Lower lobe of right lung (tissue), 2 donors: ENCODE measurements around the gene LTB4R. TPM values are rescaled to one million over a fixed set of nuclear protein-coding genes. Genes with fewer than 3 reads are reported as not detected.
A peak's percentile ranks its signal among the peaks of the same experiment; 100 is the strongest.

ENCODE experiments used
- ATAC-seq, 2 donors: fragments of 200-7000 bp; cut with Tn5 transposase; one replicate each; pipeline ENCODE4 v1.9.1; 2020 to 2022; ENCODE audit warnings: mild to moderate bottlenecking in 2 of 2, moderate library complexity in 2 of 2
- DNase-seq: peaks from one replicate; pipeline ENCODE4 v3.0.0-alpha.2; 2020
- H3K27ac ChIP-seq: fragments of 200-600 bp; one replicate; pipeline ENCODE4 v1.8.0; 2022
- H3K27me3 ChIP-seq: fragments of 200-600 bp; one replicate; pipeline ENCODE4 v1.8.0; 2022; ENCODE audit warnings: low read depth
- H3K36me3 ChIP-seq: fragments of 200-600 bp; one replicate; pipeline ENCODE4 v1.8.0; 2022; ENCODE audit warnings: mild to moderate bottlenecking
- H3K4me1 ChIP-seq: fragments of 200-600 bp; one replicate; pipeline ENCODE4 v1.8.0; 2022
- H3K4me3 ChIP-seq: fragments of 200-600 bp; one replicate; pipeline ENCODE4 v1.8.0; 2022; ENCODE audit warnings: mild to moderate bottlenecking
- H3K9me3 ChIP-seq: fragments of 200-600 bp; one replicate; pipeline ENCODE4 v1.8.0; 2022
- intact Hi-C: fragments of 100-400 bp; cut with DNase I; formaldehyde crosslinking; loops from one replicate; pipeline ENCODE4 v1.11.0; 2022
- total RNA-seq: library from RNA; stranded (reverse); fragmentation: NEBNext Ultra II Directional; extraction: Animal tissue kit (Norgen Biotek cat#: 25700); gene quantifications from one replicate; pipeline ENCODE4 v1.2.1, GENCODE V29; 2021
- TF ChIP-seq, protein P1 (sequence below): fragments of 200-600 bp; IDR thresholded peaks from one replicate; pipeline ENCODE4 v1.8.0; 2022; ENCODE audit warnings: antibody characterized with exemption, mild to moderate bottlenecking
- donor health status: DM: no; HTN: yes; CAD: no; lungs with severe emphysema.

LTB4R gene
- total RNA-seq, 1 donor from 2014 or later, result 14.1 TPM

DNA sequence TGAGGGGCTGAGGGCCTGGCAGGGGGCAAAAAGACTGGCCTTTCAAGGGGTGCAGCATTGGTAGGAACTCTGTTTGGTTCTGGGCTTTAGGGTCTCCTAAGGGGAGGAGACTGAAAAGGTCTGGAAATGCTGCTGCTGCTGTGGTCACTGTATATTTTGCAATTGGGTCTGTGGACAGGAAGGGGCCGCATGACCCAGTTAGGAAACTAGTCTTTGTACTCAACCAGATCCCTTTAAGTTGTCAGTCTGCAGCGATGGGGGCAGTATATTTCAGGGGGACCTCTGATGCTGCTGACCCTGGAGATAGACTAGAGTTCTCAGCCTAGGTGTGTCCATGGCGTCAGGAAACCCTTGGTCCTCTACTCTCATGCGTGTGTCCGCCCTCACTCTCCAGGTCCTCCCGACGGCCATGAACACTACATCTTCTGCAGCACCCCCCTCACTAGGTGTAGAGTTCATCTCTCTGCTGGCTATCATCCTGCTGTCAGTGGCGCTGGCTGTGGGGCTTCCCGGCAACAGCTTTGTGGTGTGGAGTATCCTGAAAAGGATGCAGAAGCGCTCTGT is 4.0 kb downstream of the LTB4R start:
- no peak for ATAC-seq
- Histone ChIP-seq H3K27me3 (no peaks in the 10 kb centered on the region), H3K4me3 (peak overlapping the region; percentile 19), H3K9me3 (no peaks in the 10 kb centered on the region), H3K4me1 (peaks cover 70% of the 10 kb centered on the region), H3K27ac (peak overlapping the region; percentile 92), H3K36me3 (no peaks in the 10 kb centered on the region)
- intact Hi-C loops, result no loop called here
- DNase-seq, result no peak
- TF ChIP-seq, protein P1, sequence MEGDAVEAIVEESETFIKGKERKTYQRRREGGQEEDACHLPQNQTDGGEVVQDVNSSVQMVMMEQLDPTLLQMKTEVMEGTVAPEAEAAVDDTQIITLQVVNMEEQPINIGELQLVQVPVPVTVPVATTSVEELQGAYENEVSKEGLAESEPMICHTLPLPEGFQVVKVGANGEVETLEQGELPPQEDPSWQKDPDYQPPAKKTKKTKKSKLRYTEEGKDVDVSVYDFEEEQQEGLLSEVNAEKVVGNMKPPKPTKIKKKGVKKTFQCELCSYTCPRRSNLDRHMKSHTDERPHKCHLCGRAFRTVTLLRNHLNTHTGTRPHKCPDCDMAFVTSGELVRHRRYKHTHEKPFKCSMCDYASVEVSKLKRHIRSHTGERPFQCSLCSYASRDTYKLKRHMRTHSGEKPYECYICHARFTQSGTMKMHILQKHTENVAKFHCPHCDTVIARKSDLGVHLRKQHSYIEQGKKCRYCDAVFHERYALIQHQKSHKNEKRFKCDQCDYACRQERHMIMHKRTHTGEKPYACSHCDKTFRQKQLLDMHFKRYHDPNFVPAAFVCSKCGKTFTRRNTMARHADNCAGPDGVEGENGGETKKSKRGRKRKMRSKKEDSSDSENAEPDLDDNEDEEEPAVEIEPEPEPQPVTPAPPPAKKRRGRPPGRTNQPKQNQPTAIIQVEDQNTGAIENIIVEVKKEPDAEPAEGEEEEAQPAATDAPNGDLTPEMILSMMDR, result no peak

DNA sequence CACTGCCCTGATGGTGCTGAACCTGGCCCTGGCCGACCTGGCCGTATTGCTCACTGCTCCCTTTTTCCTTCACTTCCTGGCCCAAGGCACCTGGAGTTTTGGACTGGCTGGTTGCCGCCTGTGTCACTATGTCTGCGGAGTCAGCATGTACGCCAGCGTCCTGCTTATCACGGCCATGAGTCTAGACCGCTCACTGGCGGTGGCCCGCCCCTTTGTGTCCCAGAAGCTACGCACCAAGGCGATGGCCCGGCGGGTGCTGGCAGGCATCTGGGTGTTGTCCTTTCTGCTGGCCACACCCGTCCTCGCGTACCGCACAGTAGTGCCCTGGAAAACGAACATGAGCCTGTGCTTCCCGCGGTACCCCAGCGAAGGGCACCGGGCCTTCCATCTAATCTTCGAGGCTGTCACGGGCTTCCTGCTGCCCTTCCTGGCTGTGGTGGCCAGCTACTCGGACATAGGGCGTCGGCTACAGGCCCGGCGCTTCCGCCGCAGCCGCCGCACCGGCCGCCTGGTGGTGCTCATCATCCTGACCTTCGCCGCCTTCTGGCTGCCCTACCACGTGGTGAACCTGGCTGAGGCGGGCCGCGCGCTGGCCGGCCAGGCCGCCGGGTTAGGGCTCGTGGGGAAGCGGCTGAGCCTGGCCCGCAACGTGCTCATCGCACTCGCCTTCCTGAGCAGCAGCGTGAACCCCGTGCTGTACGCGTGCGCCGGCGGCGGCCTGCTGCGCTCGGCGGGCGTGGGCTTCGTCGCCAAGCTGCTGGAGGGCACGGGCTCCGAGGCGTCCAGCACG is 4.7 kb downstream of the LTB4R start:
- no peaks in the 10 kb centered on the region for H3K36me3 ChIP-seq
- ATAC-seq (peak; percentile 38 to 56), DNase-seq (peak; percentile 71)
- intact Hi-C loops, result no loop called here
- TF ChIP-seq, protein P1, result peak; percentile 38
- H3K4me1 ChIP-seq, result peaks cover 64% of the 10 kb centered on the region
- H3K27ac ChIP-seq, result peak overlapping the region; percentile 92
- peak overlapping the region; percentile 19 for H3K4me3 ChIP-seq
- no peaks in the 10 kb centered on the region for H3K27me3 ChIP-seq
- H3K9me3 ChIP-seq, result no peaks in the 10 kb centered on the region

DNA sequence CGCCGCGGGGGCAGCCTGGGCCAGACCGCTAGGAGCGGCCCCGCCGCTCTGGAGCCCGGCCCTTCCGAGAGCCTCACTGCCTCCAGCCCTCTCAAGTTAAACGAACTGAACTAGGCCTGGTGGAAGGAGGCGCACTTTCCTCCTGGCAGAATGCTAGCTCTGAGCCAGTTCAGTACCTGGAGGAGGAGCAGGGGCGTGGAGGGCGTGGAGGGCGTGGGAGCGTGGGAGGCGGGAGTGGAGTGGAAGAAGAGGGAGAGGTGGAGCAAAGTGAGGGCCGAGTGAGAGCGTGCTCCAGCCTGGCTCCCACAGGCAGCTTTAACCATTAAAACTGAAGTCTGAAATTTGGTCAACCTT is 5.3 kb downstream of the LTB4R start:
- TF ChIP-seq, protein P1, result no peak
- no peak for DNase-seq
- intact Hi-C loops, result no loop called here
- peaks cover 2% of the 10 kb centered on the region for H3K36me3 ChIP-seq
- no peaks in the 10 kb centered on the region for H3K27me3 ChIP-seq
- peak overlapping the region; percentile 19 for H3K4me3 ChIP-seq
- no peaks in the 10 kb centered on the region for H3K9me3 ChIP-seq
- H3K4me1 ChIP-seq, result peaks cover 58% of the 10 kb centered on the region
- H3K27ac ChIP-seq, result peak overlapping the region; percentile 92
- ATAC-seq, result peak; percentile 1 to 4

DNA sequence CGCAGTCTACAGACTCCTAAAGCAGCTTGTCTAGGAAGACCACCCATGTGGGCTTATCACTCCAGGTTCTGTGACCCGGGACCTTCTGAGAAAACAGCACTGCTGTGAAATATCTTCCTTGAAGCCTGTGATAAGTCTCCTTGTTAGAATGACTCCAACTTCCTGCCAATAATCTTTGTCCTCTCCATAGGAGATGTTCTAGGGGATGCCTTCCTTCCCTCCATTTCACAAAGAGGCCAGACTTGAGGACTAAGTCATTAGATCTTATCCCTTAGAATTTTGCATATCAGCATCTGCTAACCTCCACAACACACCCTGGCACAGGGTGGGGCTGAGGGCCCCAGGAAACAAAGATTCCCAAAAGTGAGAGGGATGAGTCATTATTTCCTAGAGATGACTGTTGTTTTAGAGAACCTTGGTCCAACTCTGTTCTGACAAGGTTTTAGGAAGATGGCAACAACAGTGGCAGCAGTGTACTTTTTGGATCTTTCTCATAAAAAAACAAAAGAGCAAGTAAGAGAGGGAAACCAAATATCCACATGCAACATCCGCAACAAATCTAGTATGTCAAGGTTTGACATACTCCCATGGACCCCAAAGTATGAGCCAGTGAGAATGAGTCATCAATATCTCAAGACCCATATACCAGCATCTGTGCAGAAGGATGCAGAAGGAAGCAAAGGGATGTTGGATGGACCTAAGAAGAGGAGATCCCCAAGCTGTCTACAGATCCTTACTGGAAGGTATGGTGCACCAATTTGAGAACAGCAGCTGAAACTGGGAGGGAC is 6.0 kb downstream of the LTB4R start:
- ATAC-seq, result no peak
- intact Hi-C loops, result no loop called here

More for the DNA sequence above, 6.0 kb downstream of the LTB4R start:
- TF ChIP-seq, protein P1, result no peak
- Histone ChIP-seq H3K27ac (no peak overlapping the region), H3K4me3 (no peak overlapping the region), H3K9me3 (no peaks in the 10 kb centered on the region), H3K27me3 (no peaks in the 10 kb centered on the region), H3K4me1 (peaks cover 51% of the 10 kb centered on the region), H3K36me3 (peaks cover 6% of the 10 kb centered on the region)
- DNase-seq, result no peak
